GM12865 (cell line): Measurements from ENCODE around the gene MCRS1.

Experiments used
- DNase-seq: peaks from one replicate; pipeline ENCODE4 v3.0.0; 2010; ENCODE audit warnings: low read depth
- H3K4me3 ChIP-seq: 2 replicates; pipeline ENCODE4 v1.5.1; 2011; ENCODE audit warnings: mild to moderate bottlenecking, low read depth, low read length, control low read depth
- TF ChIP-seq, protein P1 (sequence below): IDR thresholded peaks from 2 replicates; pipeline ENCODE4 v1.5.1; 2011; ENCODE audit warnings: low read length, control low read depth, low read depth, inconsistent platforms; ENCODE audit not compliant: insufficient read depth; ENCODE audit errors: missing control alignments

MCRS1 gene

GRCh38 chr12:49543914-49544815 lies 23.8 kb downstream of the MCRS1 start:
- TF ChIP-seq, protein P1, sequence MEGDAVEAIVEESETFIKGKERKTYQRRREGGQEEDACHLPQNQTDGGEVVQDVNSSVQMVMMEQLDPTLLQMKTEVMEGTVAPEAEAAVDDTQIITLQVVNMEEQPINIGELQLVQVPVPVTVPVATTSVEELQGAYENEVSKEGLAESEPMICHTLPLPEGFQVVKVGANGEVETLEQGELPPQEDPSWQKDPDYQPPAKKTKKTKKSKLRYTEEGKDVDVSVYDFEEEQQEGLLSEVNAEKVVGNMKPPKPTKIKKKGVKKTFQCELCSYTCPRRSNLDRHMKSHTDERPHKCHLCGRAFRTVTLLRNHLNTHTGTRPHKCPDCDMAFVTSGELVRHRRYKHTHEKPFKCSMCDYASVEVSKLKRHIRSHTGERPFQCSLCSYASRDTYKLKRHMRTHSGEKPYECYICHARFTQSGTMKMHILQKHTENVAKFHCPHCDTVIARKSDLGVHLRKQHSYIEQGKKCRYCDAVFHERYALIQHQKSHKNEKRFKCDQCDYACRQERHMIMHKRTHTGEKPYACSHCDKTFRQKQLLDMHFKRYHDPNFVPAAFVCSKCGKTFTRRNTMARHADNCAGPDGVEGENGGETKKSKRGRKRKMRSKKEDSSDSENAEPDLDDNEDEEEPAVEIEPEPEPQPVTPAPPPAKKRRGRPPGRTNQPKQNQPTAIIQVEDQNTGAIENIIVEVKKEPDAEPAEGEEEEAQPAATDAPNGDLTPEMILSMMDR = no peak
- no peak for DNase-seq
- no peak overlapping the region for H3K4me3 ChIP-seq

- DNase-seq = no peak
- H3K4me3 ChIP-seq = no peak overlapping the region
- TF ChIP-seq, protein P1 = no peak
Measured at GRCh38 chr12:49543221-49543913, 24.6 kb downstream of the MCRS1 start.

DNA sequence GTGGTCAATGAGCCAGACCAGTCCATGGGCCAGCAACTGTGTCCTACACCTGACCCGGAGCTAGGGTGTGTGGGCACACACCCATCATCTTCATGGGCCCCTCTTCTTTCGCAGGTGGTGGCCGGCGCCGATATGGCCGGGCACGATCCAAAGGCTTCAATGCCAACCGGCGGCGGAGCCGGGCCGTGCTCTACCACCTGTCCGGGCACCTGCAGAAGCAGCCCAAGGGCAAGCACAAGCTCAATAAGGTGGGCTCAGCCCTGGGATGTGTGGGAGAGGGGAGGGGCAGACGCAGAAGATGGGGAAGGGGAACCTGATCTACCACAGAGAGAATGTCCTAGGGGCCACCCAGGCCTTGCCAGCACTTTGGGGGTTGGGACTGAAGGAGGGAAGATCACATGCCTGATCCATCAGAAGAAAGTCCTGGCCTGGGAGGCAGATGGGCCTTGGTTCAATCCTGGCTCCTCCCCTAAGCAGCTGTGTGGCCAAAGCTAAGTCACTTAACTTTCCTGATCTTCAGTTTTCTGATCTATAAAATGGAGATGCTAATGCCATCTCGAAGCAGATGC lies 25.3 kb downstream of the MCRS1 start:
- TF ChIP-seq, protein P1 = no peak
- no peak for DNase-seq
- H3K4me3 ChIP-seq = no peak overlapping the region

DNA sequence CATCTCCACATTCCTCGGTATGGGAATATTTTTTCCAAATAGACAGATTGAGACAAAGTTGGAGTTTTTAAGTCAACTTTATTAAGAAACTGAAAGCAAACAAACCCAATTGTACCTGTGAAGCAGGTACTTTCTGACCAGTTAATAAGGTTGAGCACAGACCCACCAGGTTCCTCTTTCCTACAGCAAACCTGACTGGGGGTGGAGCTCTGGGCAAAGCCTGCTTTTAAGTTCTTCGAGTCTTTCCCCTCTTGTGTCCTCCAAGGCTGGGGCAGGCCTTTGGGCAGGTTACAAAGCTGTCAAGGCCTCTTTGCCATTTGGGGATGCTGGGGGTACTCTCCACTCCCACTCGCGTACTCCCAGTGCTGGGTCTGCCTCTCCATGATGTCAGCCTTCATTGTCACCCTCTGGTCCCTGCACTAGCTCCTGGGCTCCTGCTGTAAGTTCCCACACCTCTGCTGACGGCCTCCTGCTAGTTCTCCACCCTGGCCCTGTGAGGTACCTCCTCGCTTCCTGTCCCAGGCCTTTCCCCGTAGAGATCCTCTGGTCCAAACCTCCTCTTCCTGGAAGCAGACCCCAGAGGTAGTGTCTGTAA lies 25.9 kb downstream of the MCRS1 start:
- no peak for DNase-seq
- TF ChIP-seq, protein P1 = no peak
- H3K4me3 ChIP-seq = no peak overlapping the region

- no peak for DNase-seq
Measured at GRCh38 chr12:49541140-49541861, 26.6 kb downstream of the MCRS1 start.

More at GRCh38 chr12:49541140-49541861, 26.6 kb downstream of the MCRS1 start:
- TF ChIP-seq, protein P1 = no peak
- H3K4me3 ChIP-seq = no peak overlapping the region
